Ammon's horn (tissue), 1 donor: ENCODE data around the gene CAMK2G.
A peak's percentile ranks its signal among the peaks of the same experiment; 100 is the strongest.
"Not testable (repeated sequence)": the region's sequence is repeated elsewhere in the genome, so short reads cannot be mapped to it uniquely, and the experiment has no call there.

Experiments used
- DNase-seq: peaks from one replicate; pipeline ENCODE4 v3.0.0-alpha.2; 2016; ENCODE audit warnings: low spot score

The CAMK2G gene

DNA sequence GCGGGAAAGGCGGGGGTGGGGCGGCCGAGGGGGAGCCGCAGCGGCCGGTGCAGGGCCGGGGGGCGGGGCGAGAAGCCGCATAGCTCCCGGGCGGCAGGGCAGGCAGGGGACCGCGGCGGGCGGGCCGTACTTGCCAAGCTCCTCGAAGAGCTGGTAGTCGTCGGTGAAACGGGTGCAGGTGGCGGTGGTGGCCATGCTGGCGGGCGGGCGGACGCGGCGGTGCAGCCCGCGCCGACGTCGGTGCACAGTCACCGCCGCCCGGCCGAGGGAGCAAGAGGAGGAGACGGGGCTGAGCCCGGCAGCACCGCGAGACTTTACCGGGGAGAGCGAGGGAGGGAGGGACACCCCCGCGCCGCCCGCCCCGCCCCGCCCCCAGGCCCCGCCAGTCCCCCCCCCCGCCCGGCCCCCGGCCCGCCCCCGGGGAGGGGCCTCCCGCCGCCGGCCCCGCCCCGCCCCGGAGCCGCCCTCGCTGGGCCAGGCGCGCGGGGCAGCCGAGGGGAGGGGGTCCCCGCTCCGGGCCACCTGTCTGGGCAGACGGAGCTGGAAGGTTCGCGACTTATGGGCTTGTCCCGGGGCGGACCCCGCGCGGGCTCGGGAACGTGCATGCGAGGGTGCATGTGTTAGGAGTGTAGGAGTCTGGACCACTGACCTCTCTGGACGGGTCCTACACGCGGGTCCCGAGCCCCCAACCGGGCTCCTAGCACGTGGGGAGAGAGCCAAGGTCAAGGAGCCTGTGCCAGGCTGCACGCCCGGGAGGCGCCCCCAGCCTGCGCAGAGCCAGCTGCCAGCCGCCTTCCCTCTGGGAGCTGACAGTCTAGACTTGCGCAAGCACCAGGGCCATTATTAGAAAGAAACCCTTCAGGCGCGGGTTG is at the start of gene CAMK2G:
Gene CAMK2G, minus strand, starts transcription at position 289 of the 872 bp plus-strand sequence. Its CDS starts 94 bp downstream, at position 195.
- DNase-seq, result peak; percentile 86

DNA sequence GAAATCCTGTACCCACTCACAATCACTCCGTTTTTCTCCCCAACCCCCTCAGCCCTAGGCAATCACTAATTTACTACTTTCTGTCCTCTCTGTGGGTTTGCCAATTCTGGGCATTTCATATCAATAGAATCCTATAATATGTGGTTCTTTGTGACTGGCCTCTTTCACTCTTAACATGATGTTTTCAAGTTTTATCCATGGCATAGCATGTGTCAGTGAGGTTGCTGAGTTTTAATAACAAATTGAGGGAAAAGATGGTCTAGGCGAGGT is 48.4 kb upstream of the CAMK2G start:
- no peak for DNase-seq

DNA sequence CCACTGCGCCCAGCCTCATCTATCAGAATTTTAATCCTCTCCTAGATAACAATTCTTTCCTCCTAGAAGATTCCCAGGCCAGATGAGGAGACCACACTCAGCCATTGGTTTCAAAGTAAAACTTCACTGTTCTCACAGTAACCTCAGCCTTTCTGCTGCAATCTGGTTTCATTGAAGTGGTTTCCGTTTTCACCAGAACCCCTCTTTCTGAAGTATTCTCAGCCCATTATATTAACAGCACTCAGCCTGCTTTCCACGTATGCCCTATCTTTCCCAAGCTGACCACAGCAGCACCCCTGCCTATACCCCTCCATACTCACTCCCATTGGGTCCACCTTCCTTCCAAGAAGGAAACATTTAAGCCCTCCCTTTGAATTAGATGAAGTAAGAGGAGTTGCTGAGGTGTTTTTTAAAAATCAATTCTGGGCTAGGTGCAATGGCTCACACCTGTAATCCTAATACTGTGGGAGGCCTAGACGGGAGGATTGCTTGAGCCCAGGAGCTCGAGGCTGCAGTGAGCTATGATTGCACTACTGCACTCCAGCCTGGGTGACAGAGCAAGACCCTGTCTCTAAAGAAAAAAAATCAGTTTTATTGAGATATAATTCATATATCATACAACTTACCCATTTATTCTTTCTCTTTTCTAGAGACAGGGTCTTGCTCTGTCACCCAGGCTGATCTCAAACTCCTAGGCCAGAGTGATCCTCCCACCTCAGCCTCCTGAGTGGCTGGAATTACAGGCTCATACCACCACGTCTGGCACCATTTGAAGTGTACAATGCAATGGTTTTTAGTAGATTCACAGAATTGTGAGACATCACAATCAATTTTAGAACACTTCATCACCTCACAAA is 47.9 kb upstream of the CAMK2G start:
- DNase-seq, result no peak

GRCh38 chr10:73920089-73920488 is 45.7 kb upstream of the CAMK2G start:
- peak; percentile 50 for DNase-seq

GRCh38 chr10:73919481-73919880 is 45.1 kb upstream of the CAMK2G start:
- not testable (repeated sequence) for DNase-seq

- no peak for DNase-seq
Observed at GRCh38 chr10:73917566-73918305, 43.4 kb upstream of the CAMK2G start.

DNA sequence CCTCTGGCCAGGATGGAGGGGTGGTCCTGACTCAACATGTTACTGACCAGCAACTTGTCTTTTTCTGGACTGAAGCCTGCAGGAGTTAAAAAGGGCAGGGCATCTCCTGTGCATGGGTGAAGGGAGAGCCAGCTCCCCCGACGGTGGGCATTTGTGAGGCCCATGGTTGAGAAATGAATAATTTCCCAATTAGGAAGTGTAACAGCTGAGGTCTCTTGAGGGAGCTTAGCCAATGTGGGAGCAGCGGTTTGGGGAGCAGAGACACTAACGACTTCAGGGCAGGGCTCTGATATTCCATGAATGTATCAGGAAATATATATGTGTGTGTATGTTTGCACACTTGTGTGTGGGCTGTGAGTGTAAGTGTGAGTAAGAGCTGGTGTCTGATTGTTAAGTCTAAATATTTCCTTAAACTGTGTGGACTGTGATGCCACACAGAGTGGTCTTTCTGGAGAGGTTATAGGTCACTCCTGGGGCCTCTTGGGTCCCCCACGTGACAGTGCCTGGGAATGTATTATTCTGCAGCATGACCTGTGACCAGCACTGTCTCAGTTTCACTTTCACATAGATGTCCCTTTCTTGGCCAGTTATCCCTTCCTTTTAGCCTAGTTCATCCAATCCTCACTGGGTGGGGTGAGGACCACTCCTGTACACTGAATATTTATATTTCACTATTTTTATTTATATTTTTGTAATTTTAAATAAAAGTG is 42.6 kb upstream of the CAMK2G start:
- no peak for DNase-seq

DNA sequence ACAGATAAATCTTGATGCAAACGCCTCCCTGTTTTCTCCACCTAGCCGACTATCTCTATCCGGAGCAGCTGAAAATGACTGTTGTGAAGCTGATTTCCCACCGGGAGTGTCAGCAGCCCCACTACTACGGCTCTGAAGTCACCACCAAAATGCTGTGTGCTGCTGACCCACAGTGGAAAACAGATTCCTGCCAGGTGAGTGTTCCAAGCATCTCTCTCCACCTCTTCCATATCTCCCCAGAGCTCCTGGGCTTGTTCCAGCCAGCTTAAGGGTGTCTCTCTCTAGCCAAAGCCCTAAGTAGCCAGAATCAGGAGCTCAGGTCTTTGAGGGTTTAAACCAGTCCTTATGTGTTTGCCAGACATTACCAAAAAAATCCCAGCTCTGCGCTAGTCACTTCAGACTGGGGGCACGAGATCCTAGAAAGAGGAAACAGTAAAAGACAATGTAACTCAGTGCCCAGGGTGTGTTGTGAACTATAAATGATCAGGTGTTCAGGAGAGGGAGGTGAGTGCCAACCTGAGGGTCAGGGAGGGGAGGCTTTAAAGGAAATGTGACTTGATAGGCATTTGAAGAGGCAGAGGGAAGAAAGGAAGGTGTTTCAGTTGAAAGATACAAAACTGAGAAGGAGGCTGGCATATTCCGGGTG is 41.0 kb upstream of the CAMK2G start:
- DNase-seq, result no peak

DNA sequence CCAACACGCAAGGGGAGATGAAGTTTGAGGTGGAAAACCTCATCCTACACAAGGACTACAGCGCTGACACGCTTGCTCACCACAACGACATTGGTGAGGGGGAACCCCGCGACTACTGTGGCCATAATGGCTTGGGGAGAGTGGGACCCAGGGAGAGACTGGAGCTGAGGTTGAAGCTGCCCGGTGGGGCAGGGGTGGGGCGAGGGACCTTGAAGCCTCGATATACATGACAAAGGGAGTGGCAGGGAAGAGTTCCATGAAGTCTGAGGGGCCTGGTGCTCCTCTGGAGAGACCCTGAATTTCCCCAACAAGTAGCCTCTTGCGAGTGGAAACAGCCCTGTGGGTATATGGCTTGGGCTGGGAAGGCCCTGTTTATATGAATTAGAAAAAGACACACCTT is 39.7 kb upstream of the CAMK2G start:
- DNase-seq, result no peak

DNA sequence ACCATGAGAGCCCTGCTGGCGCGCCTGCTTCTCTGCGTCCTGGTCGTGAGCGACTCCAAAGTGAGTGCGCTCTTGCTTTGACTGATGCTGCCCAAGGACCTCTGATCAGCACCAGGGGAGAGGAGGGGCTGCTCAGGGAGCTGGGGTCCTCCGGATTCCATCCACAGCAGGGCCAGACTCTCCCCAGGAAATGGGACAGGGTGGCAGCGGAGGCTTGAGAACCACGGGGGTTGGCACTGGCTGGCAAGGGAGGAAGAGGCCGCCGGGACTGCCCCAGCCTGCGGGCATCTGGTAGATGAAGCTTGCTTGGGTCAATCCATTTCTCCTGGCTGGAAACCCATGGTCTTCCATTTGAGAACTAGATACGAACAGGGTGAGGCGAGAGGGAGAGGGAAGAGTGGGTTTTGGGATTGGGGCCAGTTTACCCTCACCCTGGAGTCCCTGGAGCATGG is 37.2 kb upstream of the CAMK2G start:
- DNase-seq, result no peak

- peak; percentile 43 for DNase-seq
Observed at GRCh38 chr10:73910764-73911552, 36.6 kb upstream of the CAMK2G start, which contains the start of gene PLAU. Gene PLAU, plus strand, starts transcription at chr10:73911132. Its CDS starts 424 bp downstream, at chr10:73911556.

- DNase-seq, result no peak
Observed at GRCh38 chr10:73910401-73910763, 36.0 kb upstream of the CAMK2G start.

DNA sequence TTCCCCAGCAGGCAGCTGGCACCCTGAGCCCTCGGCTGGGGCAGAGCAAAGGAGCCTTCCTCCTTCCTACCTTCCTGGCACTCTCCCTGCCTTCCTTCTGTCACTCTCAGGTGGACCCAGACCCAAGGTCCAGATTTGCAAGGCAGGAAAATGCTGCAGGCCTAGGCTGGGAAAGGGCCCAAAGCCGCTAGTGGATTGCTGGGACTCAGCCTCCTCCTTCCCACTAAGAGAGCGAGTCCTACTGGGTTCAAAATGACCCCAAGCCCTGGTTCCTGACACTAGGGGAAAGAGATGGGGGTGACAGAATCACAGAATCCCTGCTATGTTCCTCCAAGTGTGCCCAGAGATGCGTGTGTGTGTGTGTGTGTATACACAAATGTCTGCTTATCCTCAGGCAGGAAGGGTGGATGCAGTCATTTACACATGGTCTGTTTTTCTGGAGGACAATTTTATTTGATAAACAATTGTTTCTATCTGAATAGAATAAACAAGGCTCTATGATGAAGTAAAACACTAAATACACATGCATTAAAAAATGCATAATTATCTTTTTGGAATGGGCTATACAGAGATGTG is 35.3 kb upstream of the CAMK2G start:
- DNase-seq, result no peak

DNA sequence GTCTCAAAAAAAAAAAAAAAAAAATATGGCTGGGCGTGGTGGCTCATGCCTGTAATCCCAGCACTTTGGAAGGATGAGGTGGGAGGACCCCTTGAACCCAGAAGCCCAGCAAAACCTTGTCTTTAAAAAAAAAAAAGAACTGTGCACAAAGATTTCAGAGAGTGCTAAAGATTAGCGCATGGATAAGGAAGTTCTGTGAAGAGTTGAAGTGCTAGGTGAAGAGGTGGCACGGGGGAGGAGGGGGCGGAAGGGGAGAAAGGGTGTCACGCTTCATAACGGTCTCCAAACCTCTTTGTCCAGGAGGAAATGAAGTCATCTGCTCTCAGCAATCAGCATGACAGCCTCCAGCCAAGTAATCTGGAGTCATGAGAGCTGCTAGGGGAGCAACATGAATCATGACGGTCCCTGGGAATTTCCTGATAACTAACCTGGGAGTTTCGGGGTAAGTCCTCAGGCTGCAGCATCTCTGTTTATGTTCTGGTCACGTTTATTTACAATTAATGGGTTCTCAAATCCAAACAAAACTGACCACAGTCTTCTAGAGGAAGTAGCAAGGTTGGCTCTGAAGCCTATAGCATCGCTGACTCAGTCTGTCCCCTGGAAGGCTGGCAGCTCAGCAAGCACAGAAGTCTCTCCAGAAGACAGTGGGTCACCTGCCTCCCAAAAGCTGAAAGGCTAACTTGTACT is 34.6 kb upstream of the CAMK2G start:
- DNase-seq, result no peak

GRCh38 chr10:73907841-73908517 is 33.6 kb upstream of the CAMK2G start:
- peak; percentile 16 for DNase-seq

- no peak for DNase-seq
Observed at GRCh38 chr10:73906524-73907447, 32.4 kb upstream of the CAMK2G start.

- DNase-seq, result no peak
Observed at GRCh38 chr10:73905256-73906020, 31.1 kb upstream of the CAMK2G start.
